ENCODE data around the gene TBC1D16.

- TF ChIP-seq POLR2A (IDR thresholded peaks at IDR 0.05; ENCODE audit: low read depth, low read length) (no peak), POLR2AphosphoS5 (IDR thresholded peaks at IDR 0.05; ENCODE audit: low read depth, low read length) (no peak), TAF1 (IDR thresholded peaks at IDR 0.05; ENCODE audit: borderline replicate concordance, low read depth, low read length) (no peak)
Observed at GRCh38 chr17:80068301-80069222, 32.9 kb upstream of the TBC1D16 start.

Data from GM12892 (cell line).